Ascending aorta (tissue), 2 donors: Measurements from ENCODE around the gene MYBL2. TPM values are rescaled to one million over a fixed set of nuclear protein-coding genes. Genes with fewer than 3 reads are reported as not detected.

Experiments used
- DNase-seq, 2 donors: peaks; one replicate each; pipeline ENCODE4 v3.0.0-alpha.2; 2019; ENCODE audit warnings: low spot score in 2 of 2
- H3K27ac ChIP-seq, 2 donors: fragments of 200-600 bp; sonication (generic); one replicate each; pipeline ENCODE4 v1.5.1; 2016 to 2017; ENCODE audit warnings: mild to moderate bottlenecking in 1 of 2
- H3K27me3 ChIP-seq: fragments of 200-600 bp; sonication (generic); one replicate; pipeline ENCODE4 v1.5.1; 2017
- H3K36me3 ChIP-seq, 2 donors: fragments of 200-600 bp; sonication (generic); one replicate each; pipeline ENCODE4 v1.5.1; 2016
- H3K4me1 ChIP-seq, 2 donors: fragments of 200-600 bp; sonication (generic); one replicate each; pipeline ENCODE4 v1.5.1; 2016 to 2017; ENCODE audit warnings: mild to moderate bottlenecking in 1 of 2
- H3K4me3 ChIP-seq, 2 donors: fragments of 200-600 bp; sonication (generic); one replicate each; pipeline ENCODE4 v1.5.1; 2016 to 2017; ENCODE audit warnings: mild to moderate bottlenecking in 1 of 2
- H3K9me3 ChIP-seq, 2 donors: fragments of 200-600 bp; sonication (generic); one replicate each; pipeline ENCODE4 v1.5.1; 2016
- intact Hi-C: fragments of 100-400 bp; cut with DNase I; formaldehyde crosslinking; loops from one replicate; pipeline ENCODE4 v1.15.1; 2023
- total RNA-seq: library from RNA; depleted of rRNA; stranded (reverse); fragments of >200 nt; gene quantifications from one replicate; pipeline ENCODE4 v1.1.0, GENCODE V29; 2016
- TF ChIP-seq, protein P1 (sequence below), 3 experiments: fragments of 200-600 bp in 2 of 3; fragments of 450-650 bp in 1 of 3; sonication (generic) in 2 of 3; IDR thresholded peaks; one replicate each; pipeline ENCODE4 v1.5.1; 2016 to 2019; ENCODE audit warnings: antibody characterized with exemption in 3 of 3, mild to moderate bottlenecking in 1 of 3, moderate library complexity in 1 of 3

MYBL2 gene
- total RNA-seq, 1 donor from 2014 or later, result not detected

DNA sequence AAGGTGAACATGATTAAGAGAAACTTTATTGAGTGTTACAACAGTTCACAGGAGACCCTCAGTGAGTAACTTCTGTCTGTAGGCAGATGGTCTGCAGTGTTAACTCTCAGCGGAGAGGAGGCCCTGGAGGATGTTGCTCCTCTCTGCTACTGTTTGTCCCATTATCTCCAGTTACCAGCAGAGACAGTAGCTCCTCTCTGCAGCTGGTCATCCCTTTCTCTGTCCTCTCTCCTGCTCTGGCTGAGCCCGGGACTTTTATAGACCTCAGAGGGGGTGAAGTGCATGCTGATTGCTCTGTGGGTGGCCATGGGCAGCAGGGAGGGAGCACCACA lies 54.1 kb downstream of the MYBL2 start:
- Histone ChIP-seq H3K4me1 (no peaks in the 10 kb centered on the region), H3K9me3 (no peaks in the 10 kb centered on the region), H3K36me3 (no peaks in the 10 kb centered on the region), H3K27me3 (no peaks in the 10 kb centered on the region), H3K27ac (no peak overlapping the region), H3K4me3 (no peak overlapping the region)
- intact Hi-C loops, result no loop called here
- TF ChIP-seq, protein P1, sequence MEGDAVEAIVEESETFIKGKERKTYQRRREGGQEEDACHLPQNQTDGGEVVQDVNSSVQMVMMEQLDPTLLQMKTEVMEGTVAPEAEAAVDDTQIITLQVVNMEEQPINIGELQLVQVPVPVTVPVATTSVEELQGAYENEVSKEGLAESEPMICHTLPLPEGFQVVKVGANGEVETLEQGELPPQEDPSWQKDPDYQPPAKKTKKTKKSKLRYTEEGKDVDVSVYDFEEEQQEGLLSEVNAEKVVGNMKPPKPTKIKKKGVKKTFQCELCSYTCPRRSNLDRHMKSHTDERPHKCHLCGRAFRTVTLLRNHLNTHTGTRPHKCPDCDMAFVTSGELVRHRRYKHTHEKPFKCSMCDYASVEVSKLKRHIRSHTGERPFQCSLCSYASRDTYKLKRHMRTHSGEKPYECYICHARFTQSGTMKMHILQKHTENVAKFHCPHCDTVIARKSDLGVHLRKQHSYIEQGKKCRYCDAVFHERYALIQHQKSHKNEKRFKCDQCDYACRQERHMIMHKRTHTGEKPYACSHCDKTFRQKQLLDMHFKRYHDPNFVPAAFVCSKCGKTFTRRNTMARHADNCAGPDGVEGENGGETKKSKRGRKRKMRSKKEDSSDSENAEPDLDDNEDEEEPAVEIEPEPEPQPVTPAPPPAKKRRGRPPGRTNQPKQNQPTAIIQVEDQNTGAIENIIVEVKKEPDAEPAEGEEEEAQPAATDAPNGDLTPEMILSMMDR (IDR thresholded peaks at IDR 0.05), result no peak
- no peak for DNase-seq

DNA sequence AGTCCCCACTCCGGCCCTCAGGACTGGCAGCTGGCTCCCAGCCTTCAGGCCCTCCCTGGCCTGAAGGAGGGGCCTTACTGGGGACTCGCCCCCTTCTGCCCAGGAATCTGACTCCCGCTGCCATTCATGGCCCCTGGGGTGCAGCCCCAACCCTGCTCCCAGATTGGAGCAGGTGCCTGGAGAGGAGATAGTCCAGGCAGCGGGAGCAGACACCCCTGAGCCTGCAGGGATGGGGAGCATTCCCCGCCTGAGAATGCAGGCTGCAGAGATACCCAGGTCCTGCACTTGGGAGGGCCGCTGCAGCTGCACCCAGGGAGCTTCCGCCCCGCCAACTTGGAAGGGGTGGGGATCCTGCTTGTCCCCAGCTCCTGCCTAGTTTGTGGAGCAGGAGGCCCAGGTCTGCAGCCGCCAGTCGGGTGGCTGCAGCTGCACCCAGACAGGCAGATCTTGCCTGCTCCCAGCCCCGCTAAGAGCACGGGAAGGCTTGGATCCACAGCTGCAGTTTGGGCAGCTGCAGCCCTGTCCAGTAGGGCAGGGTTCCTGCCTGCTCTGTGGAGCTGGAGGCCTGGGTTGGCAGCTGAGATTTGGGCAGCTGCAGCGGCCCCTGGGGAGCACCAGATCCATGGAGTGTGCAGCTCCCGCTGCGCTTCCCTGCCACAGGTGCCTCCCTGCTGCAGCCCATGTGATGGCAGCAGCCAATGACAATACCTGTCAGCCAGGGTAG lies 54.7 kb downstream of the MYBL2 start:
- no peak overlapping the region for H3K4me3 ChIP-seq
- intact Hi-C loops, result no loop called here
- no peaks in the 10 kb centered on the region for H3K4me1 ChIP-seq
- no peaks in the 10 kb centered on the region for H3K9me3 ChIP-seq
- no peak for DNase-seq
- no peaks in the 10 kb centered on the region for H3K27me3 ChIP-seq
- H3K36me3 ChIP-seq, result no peaks in the 10 kb centered on the region
- no peak overlapping the region for H3K27ac ChIP-seq
- TF ChIP-seq, protein P1 (IDR thresholded peaks at IDR 0.05), result no peak

DNA sequence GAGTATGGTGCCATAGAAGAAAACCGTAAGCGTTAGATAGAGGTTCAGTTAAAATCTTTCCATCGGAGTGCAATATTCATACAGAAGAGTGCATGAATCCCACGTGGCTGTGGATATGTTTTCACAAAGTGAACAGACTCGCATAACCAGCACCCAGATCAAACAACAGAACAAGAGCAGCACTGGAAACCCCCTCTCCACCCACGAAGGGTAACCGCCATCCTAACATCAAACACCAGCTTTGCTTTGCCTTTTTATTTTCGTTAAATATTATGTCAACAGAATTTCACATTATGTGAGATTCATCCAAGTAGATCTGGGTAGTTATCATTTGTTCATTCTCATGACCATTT lies 55.2 kb downstream of the MYBL2 start:
- no peak for DNase-seq
- Histone ChIP-seq H3K36me3 (no peaks in the 10 kb centered on the region), H3K4me1 (no peaks in the 10 kb centered on the region), H3K27me3 (no peaks in the 10 kb centered on the region), H3K27ac (no peak overlapping the region), H3K4me3 (no peak overlapping the region), H3K9me3 (no peaks in the 10 kb centered on the region)
- intact Hi-C loops, result no loop called here
- TF ChIP-seq, protein P1 (IDR thresholded peaks at IDR 0.05), result no peak

DNA sequence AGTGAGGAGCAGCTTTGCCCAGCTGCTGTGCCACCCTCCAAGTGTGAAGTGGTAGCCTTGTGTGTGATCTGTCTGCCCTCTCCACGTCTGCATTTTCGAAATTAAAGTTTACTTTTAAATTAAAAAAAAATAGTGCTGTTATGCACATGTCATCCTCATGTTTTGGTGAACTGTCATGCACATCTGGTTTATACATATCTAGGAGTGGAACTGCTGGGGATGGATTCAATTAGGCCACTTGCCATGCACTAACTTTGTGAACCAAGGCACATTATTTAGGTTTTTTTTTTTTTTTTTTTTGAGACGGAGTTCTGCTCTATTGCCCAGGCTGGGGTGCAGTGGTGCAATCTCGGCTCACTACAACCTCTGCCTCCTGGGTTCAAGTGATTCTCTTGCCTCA lies 56.3 kb downstream of the MYBL2 start:
- no peaks in the 10 kb centered on the region for H3K4me1 ChIP-seq
- H3K9me3 ChIP-seq, result no peaks in the 10 kb centered on the region
- H3K27ac ChIP-seq, result no peak overlapping the region
- no peaks in the 10 kb centered on the region for H3K27me3 ChIP-seq
- intact Hi-C loops, result no loop called here
- H3K4me3 ChIP-seq, result no peak overlapping the region
- no peak for DNase-seq
- H3K36me3 ChIP-seq, result no peaks in the 10 kb centered on the region
- TF ChIP-seq, protein P1 (IDR thresholded peaks at IDR 0.05), result no peak

DNA sequence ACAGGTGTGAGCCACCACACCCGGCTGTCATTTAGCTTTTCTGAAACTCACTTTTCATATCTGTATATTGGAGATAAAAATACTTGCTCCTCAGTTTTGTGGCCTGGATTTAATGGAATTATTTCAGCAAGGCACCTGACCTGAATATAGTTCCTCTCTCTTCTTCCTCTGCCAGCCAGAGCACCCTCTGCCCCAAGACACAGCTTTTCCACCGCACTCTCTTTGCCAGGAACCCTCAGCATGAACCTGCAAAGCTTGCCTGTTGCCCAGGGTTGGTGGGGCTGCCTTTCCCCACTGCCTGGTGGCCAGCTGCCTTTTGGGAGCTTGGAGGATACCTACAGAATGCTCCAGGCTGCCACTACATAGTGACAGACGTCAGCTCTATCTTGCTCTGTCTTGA lies 56.8 kb downstream of the MYBL2 start:
- DNase-seq, result no peak

More for the DNA sequence above, 56.8 kb downstream of the MYBL2 start:
- Histone ChIP-seq H3K36me3 (no peaks in the 10 kb centered on the region), H3K9me3 (no peaks in the 10 kb centered on the region), H3K27ac (no peak overlapping the region), H3K4me1 (no peaks in the 10 kb centered on the region), H3K4me3 (no peak overlapping the region), H3K27me3 (no peaks in the 10 kb centered on the region)
- TF ChIP-seq, protein P1 (IDR thresholded peaks at IDR 0.05), result no peak
- intact Hi-C loops, result no loop called here
